ENCODE data around the gene MEI4. TPM values are rescaled to one million over a fixed set of nuclear protein-coding genes. Genes with fewer than 3 reads are reported as not detected.

Gene MEI4
- total and polyA plus RNA-seq, 2 of the 8 experiments (the other 6 are each of a cell fraction or from before 2014, with no cell fraction given): 0.05 to 0.24 TPM

- Histone ChIP-seq H3K9ac (replicated peaks in 1 of 4; ENCODE audit: extremely low read depth in 1 of 4, low read depth in 3 of 4, low read length in 3 of 4) (no peak overlapping the region), H2AFZ (ENCODE audit: low read length) (no peak overlapping the region), H3K23ac (ENCODE audit: insufficient read length) (no peak overlapping the region), H3K9me3 (ENCODE audit: insufficient read depth in 2 of 2, low read depth in 1 of 2, low read length in 1 of 2) (no peaks in the 10 kb centered on the region), H3K4ac (replicated peaks; ENCODE audit: insufficient read length, low read depth, low read length) (no peak overlapping the region), H4K8ac (ENCODE audit: extremely low read depth, insufficient read depth, low read length) (no peak overlapping the region), H2AK5ac (ENCODE audit: low read depth, low read length) (no peak overlapping the region), H3K56ac (replicated peaks; ENCODE audit: insufficient read length, low read depth, low read length) (no peak overlapping the region), H3K36me3 (ENCODE audit: control insufficient read depth in 2 of 4, insufficient read depth in 4 of 4, low read length in 3 of 4) (no peaks in the 10 kb centered on the region), H3K4me3 (ENCODE audit: extremely low read depth in 1 of 4, insufficient read depth in 2 of 4, low read depth in 3 of 4, low read length in 4 of 4) (no peak overlapping the region), H3K4me2 (ENCODE audit: insufficient read depth in 1 of 2, low read depth in 2 of 2, low read length in 2 of 2) (no peak overlapping the region), H3K27ac (ENCODE audit: low read depth, low read length) (no peak overlapping the region), H3K79me2 (ENCODE audit: control insufficient read depth in 1 of 2, insufficient read depth in 2 of 2, low read length in 2 of 2) (no peaks in the 10 kb centered on the region), H3K23me2 (ENCODE audit: low read depth, low read length) (no peaks in the 10 kb centered on the region), H3K4me1 (replicated peaks in 1 of 4; ENCODE audit: control insufficient read depth in 3 of 4, insufficient read depth in 4 of 4, low read length in 3 of 4) (no peaks in the 10 kb centered on the region), H3K79me1 (ENCODE audit: low read depth, low read length) (no peaks in the 10 kb centered on the region), H2BK20ac (ENCODE audit: low read length) (no peak overlapping the region), H3K27me3 (replicated peaks in 1 of 4; ENCODE audit: control insufficient read depth in 3 of 4, extremely low read depth in 1 of 4, insufficient read depth in 3 of 4, low read length in 3 of 4) (no peaks in the 10 kb centered on the region), H2BK120ac (replicated peaks; ENCODE audit: low read depth, low read length) (no peak overlapping the region), H2BK12ac (ENCODE audit: low read depth, low read length) (no peak overlapping the region), H4K5ac (ENCODE audit: insufficient read length, low read depth, low read length) (no peak overlapping the region), H3K18ac (ENCODE audit: extremely low read depth, low read length) (no peak overlapping the region), H2BK15ac (ENCODE audit: low read length) (no peak overlapping the region), H3K14ac (ENCODE audit: insufficient read length) (no peak overlapping the region), H4K91ac (replicated peaks; ENCODE audit: insufficient read length, low read length) (no peak overlapping the region), H2BK5ac (ENCODE audit: low read depth, low read length) (no peak overlapping the region), H4K20me1 (replicated peaks in 1 of 2; ENCODE audit: control insufficient read depth in 1 of 2, insufficient read depth in 2 of 2, low read length in 2 of 2) (no peaks in the 10 kb centered on the region)
- FAIRE-seq (no peak), DNase-seq (ENCODE audit: low read depth in 1 of 2, low spot score in 2 of 2) (no peak)
- ChIA-PET POLR2A (ENCODE audit: partially characterized antibody) (no interaction called here), CTCF (ENCODE audit: partially characterized antibody) (interaction anchor here (0.9 kb wide), 1 partner anchor 14 kb away, joined by 3 read pairs; no protein-coding TSS in a partner anchor)
- TF ChIP-seq POLR2AphosphoS5 (IDR thresholded peaks at IDR 0.05; ENCODE audit: low read depth, low read length) (no peak), ZNF274 (IDR thresholded peaks at IDR 0.05; ENCODE audit: borderline replicate concordance, extremely low read depth, low read length) (no peak), KDM4A (IDR thresholded peaks at IDR 0.05; ENCODE audit: low read depth, low read length, severe bottlenecking) (no peak), JUN (IDR thresholded peaks at IDR 0.05; ENCODE audit: low read depth, low read length) (no peak), PHF8 (conservative IDR thresholded peaks at IDR 0.05; ENCODE audit: low read depth, low read length) (no peak), GABPA (IDR thresholded peaks at IDR 0.05; ENCODE audit: borderline replicate concordance, insufficient read depth, low read length) (no peak), KDM1A (IDR thresholded peaks at IDR 0.05; ENCODE audit: borderline replicate concordance, low read length) (no peak), EGR1 (IDR thresholded peaks at IDR 0.05; ENCODE audit: borderline replicate concordance, low read depth, low read length) (no peak), RAD21 (IDR thresholded peaks at IDR 0.05 in 1 of 2, conservative IDR thresholded peaks at IDR 0.05 in 1 of 2; ENCODE audit: low read depth in 2 of 2, low read length in 2 of 2) (no peak), TBP (IDR thresholded peaks at IDR 0.05; ENCODE audit: low read depth, low read length) (no peak), SP4 (IDR thresholded peaks at IDR 0.05; ENCODE audit: low read length) (no peak), RBBP5 (IDR thresholded peaks at IDR 0.05; ENCODE audit: borderline replicate concordance, low read depth, low read length) (no peak), ASH2L (IDR thresholded peaks at IDR 0.05; ENCODE audit: low read length) (no peak), YY1 (IDR thresholded peaks at IDR 0.05; ENCODE audit: low read depth, low read length) (no peak), JUND (IDR thresholded peaks at IDR 0.05; ENCODE audit: low read length) (no peak), HDAC2 (IDR thresholded peaks at IDR 0.05; ENCODE audit: borderline replicate concordance in 1 of 2, low read depth in 2 of 2, low read length in 2 of 2) (no peak)
Observed at GRCh38 chr6:77829736-77830135, 176.9 kb downstream of the MEI4 start.

Measured in H1 (cell line).